ENCODE data around the gene GPR55.

Gene GPR55

GRCh38 chr2:230924092-230924469 lies 961 bp downstream of the GPR55 start:
- Histone ChIP-seq H3K27me3 (ENCODE audit: control insufficient read depth in 1 of 2, insufficient read depth in 2 of 2, low read length in 2 of 2) (peaks cover 0 to 2% of the 10 kb centered on the region in 2 donors), H3K9ac (ENCODE audit: low read length in 2 of 2) (no peak overlapping the region), H3K36me3 (ENCODE audit: control insufficient read depth in 2 of 2, insufficient read depth in 2 of 2, low read length in 2 of 2) (no peaks in the 10 kb centered on the region), H3K9me3 (ENCODE audit: control insufficient read depth in 2 of 2, low read length in 2 of 2) (no peaks in the 10 kb centered on the region), H3K27ac (ENCODE audit: low read length) (no peak overlapping the region), H3K4me3 (ENCODE audit: low read length in 2 of 2) (no peak overlapping the region), H3K4me1 (ENCODE audit: control insufficient read depth, insufficient read depth, low read length) (no peaks in the 10 kb centered on the region)

- no peak overlapping the region for H3K4me3 ChIP-seq (ENCODE audit: low read length in 2 of 2)
- H3K27me3 ChIP-seq (ENCODE audit: control insufficient read depth in 1 of 2, insufficient read depth in 2 of 2, low read length in 2 of 2) = peaks cover 0 to 2% of the 10 kb centered on the region in 2 donors
- H3K27ac ChIP-seq (ENCODE audit: low read length) = no peak overlapping the region
- no peaks in the 10 kb centered on the region for H3K36me3 ChIP-seq (ENCODE audit: control insufficient read depth in 2 of 2, insufficient read depth in 2 of 2, low read length in 2 of 2)
- no peaks in the 10 kb centered on the region for H3K4me1 ChIP-seq (ENCODE audit: control insufficient read depth, insufficient read depth, low read length)
- H3K9me3 ChIP-seq (ENCODE audit: control insufficient read depth in 2 of 2, low read length in 2 of 2) = no peaks in the 10 kb centered on the region
- H3K9ac ChIP-seq (ENCODE audit: low read length in 2 of 2) = no peak overlapping the region
These were observed 1.9 kb downstream of the GPR55 start for GRCh38 chr2:230922951-230923717.

GRCh38 chr2:230921806-230922595 lies 3.0 kb downstream of the GPR55 start:
- no peak overlapping the region for H3K4me3 ChIP-seq (ENCODE audit: low read length in 2 of 2)
- no peak overlapping the region for H3K9ac ChIP-seq (ENCODE audit: low read length in 2 of 2)
- no peak overlapping the region for H3K27ac ChIP-seq (ENCODE audit: low read length)
- H3K4me1 ChIP-seq (ENCODE audit: control insufficient read depth, insufficient read depth, low read length) = no peaks in the 10 kb centered on the region
- H3K9me3 ChIP-seq (ENCODE audit: control insufficient read depth in 2 of 2, low read length in 2 of 2) = no peaks in the 10 kb centered on the region
- H3K27me3 ChIP-seq (ENCODE audit: control insufficient read depth in 1 of 2, insufficient read depth in 2 of 2, low read length in 2 of 2) = peaks cover 0 to 2% of the 10 kb centered on the region in 2 donors
- no peaks in the 10 kb centered on the region for H3K36me3 ChIP-seq (ENCODE audit: control insufficient read depth in 2 of 2, insufficient read depth in 2 of 2, low read length in 2 of 2)

DNA sequence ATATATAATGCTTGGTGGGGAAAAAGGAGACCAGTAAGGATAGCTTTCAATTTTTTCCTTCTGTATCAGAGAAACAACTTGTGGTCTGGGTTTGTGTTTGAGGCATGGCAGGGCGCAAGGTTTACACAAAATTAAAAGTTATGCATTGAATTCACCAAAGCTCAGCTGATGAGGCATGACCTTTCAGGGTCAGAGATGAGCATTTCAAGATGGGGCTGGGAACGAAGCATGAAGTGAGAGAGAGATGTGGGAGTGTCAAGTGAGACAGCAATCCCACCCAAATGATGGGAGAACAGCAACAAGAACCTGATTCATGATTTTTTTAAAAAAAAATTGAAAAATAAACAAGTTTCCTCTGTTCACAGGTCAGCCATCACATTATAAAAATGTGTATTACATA lies 4.9 kb downstream of the GPR55 start:
- H3K27me3 ChIP-seq (ENCODE audit: control insufficient read depth in 1 of 2, insufficient read depth in 2 of 2, low read length in 2 of 2) = peaks cover 0 to 3% of the 10 kb centered on the region in 2 donors
- H3K4me3 ChIP-seq (ENCODE audit: low read length in 2 of 2) = no peak overlapping the region
- H3K4me1 ChIP-seq (ENCODE audit: control insufficient read depth, insufficient read depth, low read length) = no peaks in the 10 kb centered on the region
- H3K36me3 ChIP-seq (ENCODE audit: control insufficient read depth in 2 of 2, insufficient read depth in 2 of 2, low read length in 2 of 2) = no peaks in the 10 kb centered on the region
- H3K27ac ChIP-seq (ENCODE audit: low read length) = no peak overlapping the region
- no peak overlapping the region for H3K9ac ChIP-seq (ENCODE audit: low read length in 2 of 2)
- no peaks in the 10 kb centered on the region for H3K9me3 ChIP-seq (ENCODE audit: control insufficient read depth in 2 of 2, low read length in 2 of 2)

GRCh38 chr2:230919681-230920080 lies 5.4 kb downstream of the GPR55 start:
- Histone ChIP-seq H3K27me3 (ENCODE audit: control insufficient read depth in 1 of 2, insufficient read depth in 2 of 2, low read length in 2 of 2) (peaks cover 0 to 5% of the 10 kb centered on the region in 2 donors), H3K4me1 (ENCODE audit: control insufficient read depth, insufficient read depth, low read length) (no peaks in the 10 kb centered on the region)

GRCh38 chr2:230919240-230919639 lies 5.8 kb downstream of the GPR55 start:
- no peaks in the 10 kb centered on the region for H3K36me3 ChIP-seq (ENCODE audit: control insufficient read depth in 2 of 2, insufficient read depth in 2 of 2, low read length in 2 of 2)
- peaks cover 0 to 5% of the 10 kb centered on the region in 2 donors for H3K27me3 ChIP-seq (ENCODE audit: control insufficient read depth in 1 of 2, insufficient read depth in 2 of 2, low read length in 2 of 2)
- H3K27ac ChIP-seq (ENCODE audit: low read length) = no peak overlapping the region
- H3K9me3 ChIP-seq (ENCODE audit: control insufficient read depth in 2 of 2, low read length in 2 of 2) = no peaks in the 10 kb centered on the region
- no peak overlapping the region for H3K4me3 ChIP-seq (ENCODE audit: low read length in 2 of 2)
- no peak overlapping the region for H3K9ac ChIP-seq (ENCODE audit: low read length in 2 of 2)
- no peaks in the 10 kb centered on the region for H3K4me1 ChIP-seq (ENCODE audit: control insufficient read depth, insufficient read depth, low read length)

More at GRCh38 chr2:230919681-230920080, 5.4 kb downstream of the GPR55 start:
- H3K9me3 ChIP-seq (ENCODE audit: control insufficient read depth in 2 of 2, low read length in 2 of 2) = no peaks in the 10 kb centered on the region
- H3K9ac ChIP-seq (ENCODE audit: low read length in 2 of 2) = no peak overlapping the region
- no peak overlapping the region for H3K27ac ChIP-seq (ENCODE audit: low read length)
- H3K4me3 ChIP-seq (ENCODE audit: low read length in 2 of 2) = no peak overlapping the region
- no peaks in the 10 kb centered on the region for H3K36me3 ChIP-seq (ENCODE audit: control insufficient read depth in 2 of 2, insufficient read depth in 2 of 2, low read length in 2 of 2)

- Histone ChIP-seq H3K27me3 (ENCODE audit: control insufficient read depth in 1 of 2, insufficient read depth in 2 of 2, low read length in 2 of 2) (peaks cover 2 to 5% of the 10 kb centered on the region in 2 donors), H3K9me3 (ENCODE audit: control insufficient read depth in 2 of 2, low read length in 2 of 2) (no peaks in the 10 kb centered on the region)
These were observed 8.8 kb downstream of the GPR55 start for GRCh38 chr2:230916218-230916617.

DNA sequence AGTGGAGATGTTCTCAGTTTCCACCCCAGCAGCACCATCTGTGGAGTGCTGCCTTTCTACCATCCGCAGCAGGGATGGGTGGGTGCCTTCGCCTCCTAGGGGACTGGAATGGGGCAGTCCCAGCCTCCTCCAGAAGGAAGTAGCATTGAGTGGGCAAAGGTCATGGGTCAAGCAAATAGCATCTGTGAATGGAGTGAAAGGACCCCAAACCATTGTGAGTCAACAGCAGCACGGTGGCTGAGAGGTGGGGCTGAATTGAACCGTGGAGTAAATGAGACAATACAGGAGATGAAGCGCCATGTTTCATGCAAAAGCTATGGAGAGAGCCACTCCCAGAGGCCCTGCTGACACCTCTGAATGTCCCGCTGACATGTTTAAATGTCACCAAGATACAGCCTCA lies 9.7 kb downstream of the GPR55 start:
- Histone ChIP-seq H3K9me3 (ENCODE audit: control insufficient read depth in 2 of 2, low read length in 2 of 2) (no peaks in the 10 kb centered on the region), H3K4me3 (ENCODE audit: low read length in 2 of 2) (no peak overlapping the region), H3K36me3 (ENCODE audit: control insufficient read depth in 2 of 2, insufficient read depth in 2 of 2, low read length in 2 of 2) (no peaks in the 10 kb centered on the region), H3K9ac (ENCODE audit: low read length in 2 of 2) (no peak overlapping the region), H3K27me3 (ENCODE audit: control insufficient read depth in 1 of 2, insufficient read depth in 2 of 2, low read length in 2 of 2) (peaks cover 2 to 5% of the 10 kb centered on the region in 2 donors), H3K4me1 (ENCODE audit: control insufficient read depth, insufficient read depth, low read length) (no peaks in the 10 kb centered on the region), H3K27ac (ENCODE audit: low read length) (no peak overlapping the region)

More at GRCh38 chr2:230916218-230916617, 8.8 kb downstream of the GPR55 start:
- Histone ChIP-seq H3K36me3 (ENCODE audit: control insufficient read depth in 2 of 2, insufficient read depth in 2 of 2, low read length in 2 of 2) (no peaks in the 10 kb centered on the region), H3K9ac (ENCODE audit: low read length in 2 of 2) (no peak overlapping the region), H3K27ac (ENCODE audit: low read length) (no peak overlapping the region), H3K4me1 (ENCODE audit: control insufficient read depth, insufficient read depth, low read length) (no peaks in the 10 kb centered on the region), H3K4me3 (ENCODE audit: low read length in 2 of 2) (no peak overlapping the region)

DNA sequence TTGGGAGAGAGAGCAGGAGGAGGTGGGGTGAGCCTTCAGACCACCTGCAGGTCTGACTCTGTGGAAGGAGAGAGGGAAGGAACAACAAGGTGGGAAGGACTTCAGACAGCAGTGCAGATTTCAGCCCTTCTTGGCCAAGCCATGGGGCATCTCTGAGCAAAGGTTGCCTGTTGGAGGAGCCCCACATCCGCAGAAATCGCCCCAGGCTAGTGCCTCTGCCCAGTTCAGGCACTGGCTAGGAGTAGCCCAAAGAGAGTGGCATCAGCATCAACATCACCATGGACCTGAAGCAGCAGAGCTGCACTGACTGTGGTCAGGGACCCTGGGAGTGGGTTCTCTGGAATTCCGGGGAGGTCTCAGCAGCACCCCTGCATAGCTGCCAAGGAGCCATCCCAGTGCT lies 10.2 kb downstream of the GPR55 start:
- Histone ChIP-seq H3K36me3 (ENCODE audit: control insufficient read depth in 2 of 2, insufficient read depth in 2 of 2, low read length in 2 of 2) (no peaks in the 10 kb centered on the region), H3K4me3 (ENCODE audit: low read length in 2 of 2) (no peak overlapping the region), H3K9me3 (ENCODE audit: control insufficient read depth in 2 of 2, low read length in 2 of 2) (no peaks in the 10 kb centered on the region), H3K27me3 (ENCODE audit: control insufficient read depth in 1 of 2, insufficient read depth in 2 of 2, low read length in 2 of 2) (peaks cover 2 to 5% of the 10 kb centered on the region in 2 donors), H3K9ac (ENCODE audit: low read length in 2 of 2) (no peak overlapping the region), H3K4me1 (ENCODE audit: control insufficient read depth, insufficient read depth, low read length) (no peaks in the 10 kb centered on the region), H3K27ac (ENCODE audit: low read length) (no peak overlapping the region)

GRCh38 chr2:230913406-230914143 lies 11.5 kb downstream of the GPR55 start:
- H3K27me3 ChIP-seq (ENCODE audit: control insufficient read depth in 1 of 2, insufficient read depth in 2 of 2, low read length in 2 of 2) = peaks cover 2 to 6% of the 10 kb centered on the region in 2 donors
- H3K27ac ChIP-seq (ENCODE audit: low read length) = no peak overlapping the region
- H3K9ac ChIP-seq (ENCODE audit: low read length in 2 of 2) = no peak overlapping the region
- no peak overlapping the region for H3K4me3 ChIP-seq (ENCODE audit: low read length in 2 of 2)
- no peaks in the 10 kb centered on the region for H3K36me3 ChIP-seq (ENCODE audit: control insufficient read depth in 2 of 2, insufficient read depth in 2 of 2, low read length in 2 of 2)
- no peaks in the 10 kb centered on the region for H3K9me3 ChIP-seq (ENCODE audit: control insufficient read depth in 2 of 2, low read length in 2 of 2)
- no peaks in the 10 kb centered on the region for H3K4me1 ChIP-seq (ENCODE audit: control insufficient read depth, insufficient read depth, low read length)
